Endothelial cell of umbilical vein (primary cell): Measurements from ENCODE around the gene POU6F2. TPM values are rescaled to one million over a fixed set of nuclear protein-coding genes. Genes with fewer than 3 reads are reported as not detected.

Source experiments
- BruUV-seq: library from RNA; stranded (reverse); fragments of 400-500 nt; replicated peaks from 2 replicates; lab custom pipeline; 2021; lab: Mats Ljungman, UMichigan
- CTCF ChIA-PET: fragments of 300-600, 350-600 bp; sonication (Branson Sonifier 250); formaldehyde crosslinking; loops from one replicate; lab custom pipeline; 2021; ENCODE audit warnings: antibody characterized with exemption, inconsistent platforms; lab: Charles Lee
- POLR2A ChIA-PET: fragments of 300-600, 350-600 bp; sonication (Branson Sonifier 250); formaldehyde crosslinking; loops from one replicate; lab custom pipeline; 2021; ENCODE audit warnings: antibody characterized with exemption, inconsistent platforms; lab: Charles Lee
- DNase-seq: peaks from one replicate; pipeline ENCODE4 v3.0.0-alpha.2; 2011; ENCODE audit warnings: low read depth, low spot score
- FAIRE-seq: peaks from 2 replicates; lab custom pipeline; 2011; peaks lifted over from hg19 to GRCh38; lab: Jason Lieb, UNC
- H2AFZ ChIP-seq: 2 replicates; pipeline ENCODE4 v1.6.0; 2012; ENCODE audit warnings: low read depth, low read length, control low read depth, inconsistent platforms
- H3K27ac ChIP-seq: 2 replicates; pipeline ENCODE4 v1.5.1; 2011; ENCODE audit warnings: low read depth, mild to moderate bottlenecking, control low read depth, low read length, moderate library complexity; ENCODE audit not compliant: insufficient read depth
- H3K27me3 ChIP-seq, 2 experiments: 2 replicates each; pipeline versions ENCODE4 v1.6.0 to v1.6.1; 2011; ENCODE audit warnings: low read length in 2 of 2, mixed read lengths in 1 of 2; ENCODE audit not compliant: control insufficient read depth in 2 of 2, insufficient read depth in 2 of 2
- H3K36me3 ChIP-seq, 2 experiments: 2 replicates in 1 of 2; 3 replicates in 1 of 2; pipeline ENCODE4 v1.5.1; 2011; ENCODE audit warnings: low read length in 2 of 2, mild to moderate bottlenecking in 1 of 2, moderate library complexity in 1 of 2; ENCODE audit not compliant: control insufficient read depth in 2 of 2, insufficient read depth in 2 of 2; ENCODE audit errors: extremely low read depth in 1 of 2
- H3K4me1 ChIP-seq: 3 replicates; pipeline ENCODE4 v1.5.1; 2011; ENCODE audit warnings: mild to moderate bottlenecking, low read length; ENCODE audit not compliant: control insufficient read depth, insufficient read depth; ENCODE audit errors: extremely low read depth
- H3K4me2 ChIP-seq: 2 replicates; pipeline ENCODE4 v1.6.1; 2011; ENCODE audit warnings: low read length, control low read depth, mixed read lengths; ENCODE audit not compliant: insufficient read depth
- H3K4me3 ChIP-seq, 3 experiments: fragments of 200-600 bp in 1 of 3; sonication (generic), shearing (Covaris generic) in 1 of 3; replicated peaks in 1 of 3; 2 replicates each; pipeline ENCODE4 v1.5.1; 2011 to 2016; ENCODE audit warnings: control low read depth in 3 of 3, low read length in 3 of 3, mild to moderate bottlenecking in 2 of 3, inconsistent platforms in 1 of 3, low read depth in 1 of 3, moderate library complexity in 1 of 3; ENCODE audit not compliant: insufficient read depth in 1 of 3
- H3K79me2 ChIP-seq: 2 replicates; pipeline ENCODE4 v1.6.0; 2012; ENCODE audit warnings: low read length, inconsistent platforms; ENCODE audit not compliant: control insufficient read depth, insufficient read depth
- H3K9ac ChIP-seq: replicated peaks from 2 replicates; pipeline ENCODE3; 2011; ENCODE audit warnings: low read length, control low read depth; ENCODE audit not compliant: insufficient read depth; ENCODE audit errors: extremely low read depth
- H3K9me1 ChIP-seq: replicated peaks from 3 replicates; pipeline ENCODE4 v1.6.0; 2011; ENCODE audit warnings: mild to moderate bottlenecking, low read length; ENCODE audit not compliant: control insufficient read depth, insufficient read depth; ENCODE audit errors: extremely low read depth
- H3K9me3 ChIP-seq: replicated peaks from 2 replicates; pipeline ENCODE4 v1.5.1; 2012; ENCODE audit warnings: low read length, inconsistent platforms; ENCODE audit not compliant: control insufficient read depth, insufficient read depth
- H4K20me1 ChIP-seq: replicated peaks from 2 replicates; pipeline ENCODE3; 2011; ENCODE audit warnings: mild to moderate bottlenecking, low read length; ENCODE audit not compliant: control insufficient read depth, insufficient read depth; ENCODE audit errors: extremely low read depth
- EZH2 ChIP-seq: IDR thresholded peaks from 2 replicates; pipeline ENCODE4 v1.6.1; 2012; ENCODE audit warnings: borderline replicate concordance, low read depth, mild to moderate bottlenecking, moderate library complexity, low read length, inconsistent platforms; ENCODE audit not compliant: severe bottlenecking
- FOS ChIP-seq: IDR thresholded peaks from 2 replicates; pipeline ENCODE4 v1.6.1; 2011; ENCODE audit warnings: mild to moderate bottlenecking, low read length, moderate library complexity, borderline replicate concordance; ENCODE audit not compliant: insufficient read depth
- GATA2 ChIP-seq: IDR thresholded peaks from 2 replicates; pipeline ENCODE4 v1.7.0; 2011; ENCODE audit warnings: low read depth, mild to moderate bottlenecking, moderate library complexity, mixed read lengths, low read length; ENCODE audit not compliant: insufficient read length, insufficient read depth
- JUN ChIP-seq: IDR thresholded peaks from 2 replicates; pipeline ENCODE4 v1.6.1; 2011; ENCODE audit warnings: borderline replicate concordance, low read depth; ENCODE audit not compliant: insufficient read length, insufficient read depth
- MYC ChIP-seq: IDR thresholded peaks from one replicate; pipeline ENCODE4 v1.6.1; 2011; ENCODE audit warnings: mild to moderate bottlenecking, low read depth, low read length
- POLR2A ChIP-seq: IDR thresholded peaks from 2 replicates; pipeline ENCODE4 v1.6.1; 2012; ENCODE audit warnings: low read depth, mild to moderate bottlenecking, control low read depth, low read length
- POLR2AphosphoS5 ChIP-seq: IDR thresholded peaks from 2 replicates; pipeline ENCODE4 v1.6.1; 2012; ENCODE audit warnings: low read depth, mild to moderate bottlenecking, control low read depth, low read length, moderate library complexity; ENCODE audit not compliant: insufficient read depth
- dilution Hi-C: fragments of 300-500 bp; cut with MboI; formaldehyde crosslinking; loops from one replicate; pipeline ENCODE4 v1.15.0; 2019; ENCODE audit warnings: low sequenced_read_pairs; ENCODE audit not compliant: extremely low pct_ligation_motif_present
- intact Hi-C: fragments of 100-400 bp; cut with micrococcal nuclease; formaldehyde crosslinking; loops from one replicate; pipeline ENCODE4 v1.10.0; 2022
- polyA plus RNA-seq, 4 experiments: library from polyadenylated mRNA; depleted of rRNA in 3 of 4; stranded (reverse) in 3 of 4; unstranded in 1 of 4; fragments of >200 nt; gene quantifications; 2 replicates each; pipeline versions ENCODE4 v1.2.1 to v1.2.3, GENCODE V29; 2011 to 2012; ENCODE audit warnings: missing spikeins in 1 of 4
- total RNA-seq: library from RNA; stranded (reverse); gene quantifications from 2 replicates; pipeline ENCODE4 v1.2.3, GENCODE V29; 2021
- TF ChIP-seq, protein P1 (sequence below), 2 donors: IDR thresholded peaks; 1 replicate in 1 of 2; 2 replicates in 1 of 2; pipeline ENCODE4 v1.5.1; 2011; ENCODE audit warnings: low read length in 2 of 2, mild to moderate bottlenecking in 2 of 2, moderate library complexity in 2 of 2, control low read depth in 1 of 2, inconsistent platforms in 1 of 2, low read depth in 1 of 2; ENCODE audit not compliant: insufficient read depth in 1 of 2; ENCODE audit errors: extremely low read depth in 1 of 2
- TF ChIP-seq, protein P2 (sequence below): IDR thresholded peaks from 2 replicates; pipeline ENCODE4 v1.6.1; 2011; ENCODE audit not compliant: insufficient read depth, insufficient read length

Gene POU6F2
- total and polyA plus RNA-seq, 2 donors (not counting 3 experiments of a cell fraction or from before 2014, with no cell fraction given): 0.29 TPM; not detected in 1

DNA sequence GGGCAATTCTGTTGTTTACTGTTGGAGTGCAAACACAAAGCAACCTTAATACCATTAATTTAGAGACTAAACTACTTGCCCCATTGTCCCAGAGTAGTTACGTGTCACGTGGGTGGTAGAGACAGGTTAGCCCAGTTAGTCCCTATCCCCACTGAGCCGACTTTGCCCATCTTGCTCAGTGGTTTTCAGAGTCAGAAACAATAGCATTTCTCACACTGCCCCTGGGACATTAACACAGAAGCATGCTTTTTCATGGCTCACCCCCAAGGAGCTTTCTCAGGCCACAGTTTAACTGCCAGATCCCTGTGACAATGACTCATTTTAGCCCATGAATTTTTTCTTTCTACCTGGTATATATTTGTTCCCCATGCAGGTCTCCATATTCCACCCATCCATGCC lies 271.0 kb downstream of the POU6F2 start:
- DNase-seq (no peak), FAIRE-seq (no peak)
- Histone ChIP-seq H3K79me2 (no peaks in the 10 kb centered on the region), H3K9ac (no peak overlapping the region), H3K4me3 (no peak overlapping the region), H3K27me3 (no peaks in the 10 kb centered on the region), H3K9me1 (no peaks in the 10 kb centered on the region), H3K4me1 (no peaks in the 10 kb centered on the region), H3K27ac (no peak overlapping the region), H3K9me3 (no peaks in the 10 kb centered on the region), H4K20me1 (no peaks in the 10 kb centered on the region), H3K4me2 (no peak overlapping the region), H2AFZ (no peak overlapping the region), H3K36me3 (no peaks in the 10 kb centered on the region)
- dilution Hi-C loops (no loop called here), intact Hi-C loops (no loop called here)
- CTCF ChIA-PET: no interaction called here
- POLR2A ChIA-PET: no interaction called here
- no TSS peak for BruUV-seq
- TF ChIP-seq GATA2 (no peak), FOS (no peak), POLR2A (no peak), POLR2AphosphoS5 (no peak), EZH2 (no peak), MYC (no peak), JUN (no peak)
- TF ChIP-seq, protein P1, sequence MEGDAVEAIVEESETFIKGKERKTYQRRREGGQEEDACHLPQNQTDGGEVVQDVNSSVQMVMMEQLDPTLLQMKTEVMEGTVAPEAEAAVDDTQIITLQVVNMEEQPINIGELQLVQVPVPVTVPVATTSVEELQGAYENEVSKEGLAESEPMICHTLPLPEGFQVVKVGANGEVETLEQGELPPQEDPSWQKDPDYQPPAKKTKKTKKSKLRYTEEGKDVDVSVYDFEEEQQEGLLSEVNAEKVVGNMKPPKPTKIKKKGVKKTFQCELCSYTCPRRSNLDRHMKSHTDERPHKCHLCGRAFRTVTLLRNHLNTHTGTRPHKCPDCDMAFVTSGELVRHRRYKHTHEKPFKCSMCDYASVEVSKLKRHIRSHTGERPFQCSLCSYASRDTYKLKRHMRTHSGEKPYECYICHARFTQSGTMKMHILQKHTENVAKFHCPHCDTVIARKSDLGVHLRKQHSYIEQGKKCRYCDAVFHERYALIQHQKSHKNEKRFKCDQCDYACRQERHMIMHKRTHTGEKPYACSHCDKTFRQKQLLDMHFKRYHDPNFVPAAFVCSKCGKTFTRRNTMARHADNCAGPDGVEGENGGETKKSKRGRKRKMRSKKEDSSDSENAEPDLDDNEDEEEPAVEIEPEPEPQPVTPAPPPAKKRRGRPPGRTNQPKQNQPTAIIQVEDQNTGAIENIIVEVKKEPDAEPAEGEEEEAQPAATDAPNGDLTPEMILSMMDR (IDR thresholded peaks at IDR 0.05; ENCODE audit: extremely low read depth in 1 of 2, insufficient read depth in 1 of 2, low read depth in 1 of 2, low read length in 2 of 2): no peak
- TF ChIP-seq, protein P2, sequence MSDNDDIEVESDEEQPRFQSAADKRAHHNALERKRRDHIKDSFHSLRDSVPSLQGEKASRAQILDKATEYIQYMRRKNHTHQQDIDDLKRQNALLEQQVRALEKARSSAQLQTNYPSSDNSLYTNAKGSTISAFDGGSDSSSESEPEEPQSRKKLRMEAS: no peak
